Metanephros (tissue), 2 donors: Measurements from ENCODE around the gene HTR3C. TPM values are rescaled to one million over a fixed set of nuclear protein-coding genes. Genes with fewer than 3 reads are reported as not detected.

Experiments
- small RNA-seq: library from RNA; depleted of rRNA; stranded (forward); fragments of <200 nt; gene quantifications from one replicate; pipeline ENCODE3, GENCODE V24; 2014; ENCODE audit warnings: low replicate concordance
- total RNA-seq: library from RNA; depleted of rRNA; stranded (reverse); fragments of >200 nt; gene quantifications from one replicate; pipeline ENCODE4 v1.2.3, GENCODE V29; 2014

HTR3C gene
- not detected for total RNA-seq

GRCh38 chr3:184052767-184053166, at the start of gene HTR3C:
TSS of gene HTR3C (plus strand) at chr3:184053047. CDS start at chr3:184053081, 34 bp downstream.

GRCh38 chr3:184017672-184018423, 35.0 kb upstream of the HTR3C start, which contains the start of gene ABCC5:
TSS of gene ABCC5 (minus strand) at chr3:184017884. CDS start at chr3:184014392, 3,492 bp downstream.

GRCh38 chr3:184031187-184031792, 21.6 kb upstream of the HTR3C start, which contains the start of gene HTR3D:
TSS of gene HTR3D (plus strand) at chr3:184031742. CDS start at chr3:184031742, 0 bp downstream.

GRCh38 chr3:184096811-184097383, 44.0 kb downstream of the HTR3C start, which contains the start of gene HTR3E:
TSS of gene HTR3E (plus strand) at chr3:184097064. CDS start at chr3:184097530, 466 bp downstream.

Small RNA genes within 50 kb of the gene (small RNA-seq; reads per million reads assigned to genes)
- gene RF00019, result not detected

Other genes with a start within 250 kb of the HTR3C start
- 4.0 TPM for gene MAP6D1, start 227.5 kb upstream of the HTR3C start, total RNA-seq
- gene PARL, start 168.2 kb upstream of the HTR3C start, total RNA-seq, result 27.9 TPM
- 46.7 TPM for gene ABCC5, start 35.2 kb upstream of the HTR3C start, total RNA-seq
- not detected for gene HTR3D, start 21.3 kb upstream of the HTR3C start, total RNA-seq
- gene HTR3E, start 44.0 kb downstream of the HTR3C start, total RNA-seq, result not detected
- 32.2 TPM for gene EIF2B5, start 82.3 kb downstream of the HTR3C start, total RNA-seq
- 59.7 TPM for gene DVL3, start 102.3 kb downstream of the HTR3C start, total RNA-seq
- gene AP2M1, start 121.8 kb downstream of the HTR3C start, total RNA-seq, result 235 TPM
- 65.3 TPM for gene ABCF3, start 133.2 kb downstream of the HTR3C start, total RNA-seq
- gene VWA5B2, start 176.5 kb downstream of the HTR3C start, total RNA-seq, result 0.99 TPM
- 28.7 TPM for gene ALG3, start 195.9 kb downstream of the HTR3C start, total RNA-seq
- 1.8 TPM for gene EEF1AKMT4, start 196.6 kb downstream of the HTR3C start, total RNA-seq
- 0.70 TPM for gene CAMK2N2, start 208.5 kb downstream of the HTR3C start, total RNA-seq
- not detected for gene ECE2, start 223.0 kb downstream of the HTR3C start, total RNA-seq
- 173 TPM for gene PSMD2, start 246.2 kb downstream of the HTR3C start, total RNA-seq